ENCODE data around the gene TRIM25.
"Not testable (repeated sequence)": the region's sequence is repeated elsewhere in the genome, so short reads cannot be mapped to it uniquely, and the experiment has no call there.

The TRIM25 gene

GRCh38 chr17:56945938-56946505 is 32.2 kb upstream of the TRIM25 start:
- no peak for DNase-seq (ENCODE audit: extremely low read depth, low read depth)
- no peak for TF ChIP-seq CTCF (IDR thresholded peaks at IDR 0.05; ENCODE audit: low read depth, low read length)

- no peak for DNase-seq (ENCODE audit: extremely low read depth, low read depth)
- TF ChIP-seq CTCF (IDR thresholded peaks at IDR 0.05; ENCODE audit: low read depth, low read length), result no peak
Observed at GRCh38 chr17:56943505-56944125, 29.8 kb upstream of the TRIM25 start.

- TF ChIP-seq CTCF (IDR thresholded peaks at IDR 0.05; ENCODE audit: low read depth, low read length), result peak; percentile 57
- DNase-seq (ENCODE audit: extremely low read depth, low read depth), result no peak
Observed at GRCh38 chr17:56939869-56940484, 26.1 kb upstream of the TRIM25 start.

GRCh38 chr17:56938206-56938605 is 24.4 kb upstream of the TRIM25 start:
- not testable (repeated sequence) for DNase-seq (ENCODE audit: extremely low read depth, low read depth)

- no peak for TF ChIP-seq CTCF (IDR thresholded peaks at IDR 0.05; ENCODE audit: low read depth, low read length)
- DNase-seq (ENCODE audit: extremely low read depth, low read depth), result no peak
Observed at GRCh38 chr17:56937687-56938086, 23.8 kb upstream of the TRIM25 start.

GRCh38 chr17:56936697-56937322 is 23.0 kb upstream of the TRIM25 start:
- no peak for TF ChIP-seq CTCF (IDR thresholded peaks at IDR 0.05; ENCODE audit: low read depth, low read length)
- DNase-seq (ENCODE audit: extremely low read depth, low read depth), result no peak

GRCh38 chr17:56935461-56935860 is 21.6 kb upstream of the TRIM25 start:
- no peak for DNase-seq (ENCODE audit: extremely low read depth, low read depth)
- TF ChIP-seq CTCF (IDR thresholded peaks at IDR 0.05; ENCODE audit: low read depth, low read length), result no peak
